DND-41 (cell line): ENCODE data around the gene SOST.

Experiments used
- ATAC-seq: fragments of 200-7000 bp; cut with Tn5 transposase; 3 replicates; pipeline ENCODE4 v1.9.1; 2021; ENCODE audit warnings: low read depth; ENCODE audit not compliant: insufficient read depth
- DNase-seq: peaks from one replicate; pipeline ENCODE4 v3.0.0-alpha.2; 2020
- H2AFZ ChIP-seq: 2 replicates; pipeline ENCODE4 v1.6.0; 2012; ENCODE audit warnings: low read depth, low read length
- H3K27ac ChIP-seq: 2 replicates; pipeline ENCODE4 v1.5.1; 2012; ENCODE audit warnings: low read length, inconsistent platforms
- H3K27me3 ChIP-seq: fragments of 200-600 bp; sonication (generic); 2 replicates; pipeline ENCODE4 v1.6.0; 2012; ENCODE audit warnings: low read length, mild to moderate bottlenecking, inconsistent platforms; ENCODE audit not compliant: insufficient read depth, poor library complexity
- H3K36me3 ChIP-seq: 2 replicates; pipeline ENCODE4 v1.5.1; 2012; ENCODE audit warnings: low read length, inconsistent platforms; ENCODE audit not compliant: insufficient read depth
- H3K4me1 ChIP-seq: 2 replicates; pipeline ENCODE4 v1.5.1; 2012; ENCODE audit warnings: mild to moderate bottlenecking, low read length; ENCODE audit not compliant: insufficient read depth
- H3K4me2 ChIP-seq: 2 replicates; pipeline ENCODE4 v1.6.0; 2012; ENCODE audit warnings: mild to moderate bottlenecking, moderate library complexity, low read length, inconsistent platforms; ENCODE audit not compliant: insufficient read depth
- H3K4me3 ChIP-seq, 2 experiments: fragments of 200-600 bp in 1 of 2; shearing (Covaris generic) in 1 of 2; 2 replicates each; pipeline ENCODE4 v1.5.1; 2012 to 2016; ENCODE audit warnings: inconsistent platforms in 2 of 2, low read length in 2 of 2, mild to moderate bottlenecking in 2 of 2, low read depth in 1 of 2, moderate library complexity in 1 of 2
- H3K79me2 ChIP-seq: 2 replicates; pipeline ENCODE4 v1.6.0; 2012; ENCODE audit warnings: low read length, inconsistent platforms; ENCODE audit not compliant: insufficient read depth
- H3K9ac ChIP-seq: 2 replicates; pipeline ENCODE4 v1.6.0; 2012; ENCODE audit warnings: low read depth, mild to moderate bottlenecking, inconsistent platforms, low read length, moderate library complexity
- H3K9me3 ChIP-seq: 2 replicates; pipeline ENCODE4 v1.5.1; 2012; ENCODE audit warnings: low read length, moderate library complexity, mild to moderate bottlenecking, inconsistent platforms; ENCODE audit not compliant: insufficient read depth, severe bottlenecking
- H4K20me1 ChIP-seq: 2 replicates; pipeline ENCODE4 v1.6.0; 2012; ENCODE audit warnings: low read length; ENCODE audit not compliant: insufficient read depth
- CTCF ChIP-seq: IDR thresholded peaks from 2 replicates; pipeline ENCODE4 v1.5.1; 2012; ENCODE audit warnings: borderline replicate concordance, low read length, moderate library complexity, mild to moderate bottlenecking; ENCODE audit not compliant: poor library complexity, severe bottlenecking; ENCODE audit errors: extremely low read depth
- EZH2 ChIP-seq: IDR thresholded peaks from 3 replicates; pipeline ENCODE4 v1.6.1; 2012; ENCODE audit warnings: borderline replicate concordance, low read depth, mild to moderate bottlenecking, moderate library complexity, low read length, inconsistent platforms; ENCODE audit not compliant: severe bottlenecking

SOST gene

GRCh38 chr17:43758086-43758485 lies 505 bp downstream of the SOST start:
- ATAC-seq (no peak), DNase-seq (no peak)
- Histone ChIP-seq H3K4me3 (no peak overlapping the region), H3K4me1 (no peaks in the 10 kb centered on the region), H3K27ac (no peak overlapping the region), H3K36me3 (no peaks in the 10 kb centered on the region), H3K79me2 (no peaks in the 10 kb centered on the region), H3K9ac (no peak overlapping the region), H4K20me1 (no peaks in the 10 kb centered on the region), H3K27me3 (peaks cover under 1% of the 10 kb centered on the region), H2AFZ (no peak overlapping the region), H3K4me2 (no peak overlapping the region), H3K9me3 (no peaks in the 10 kb centered on the region)
- no peak for TF ChIP-seq EZH2
- TF ChIP-seq CTCF: no peak

DNA sequence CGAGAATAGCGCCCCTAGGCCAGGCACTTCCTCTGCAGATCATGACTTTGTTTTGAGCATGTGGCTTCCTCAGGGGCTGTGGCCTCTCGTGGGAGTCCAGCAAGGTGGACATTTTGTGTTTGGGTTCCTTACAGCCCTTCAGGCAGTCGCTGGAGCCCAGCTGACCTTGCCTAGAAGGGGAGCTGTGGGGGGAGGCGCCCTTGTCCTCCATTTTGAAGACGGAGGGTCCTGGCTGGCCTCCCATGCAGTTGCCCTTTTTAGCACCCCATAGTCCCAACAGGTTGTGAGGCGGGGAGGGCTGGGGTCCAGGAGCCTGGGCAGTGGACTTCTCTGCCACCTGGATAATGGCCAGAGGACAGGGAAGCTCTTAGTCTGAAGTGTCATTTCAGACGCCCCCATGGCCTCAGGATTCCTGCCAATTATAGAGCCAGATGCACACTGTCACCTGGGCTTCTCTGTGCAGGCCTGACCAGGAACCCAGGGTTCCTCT lies 1.4 kb downstream of the SOST start:
- no peaks in the 10 kb centered on the region for H3K36me3 ChIP-seq
- H3K4me1 ChIP-seq: no peaks in the 10 kb centered on the region
- H4K20me1 ChIP-seq: no peaks in the 10 kb centered on the region
- no peak overlapping the region for H3K4me2 ChIP-seq
- TF ChIP-seq EZH2 (no peak), CTCF (no peak)
- H3K79me2 ChIP-seq: no peaks in the 10 kb centered on the region
- DNase-seq (no peak), ATAC-seq (no peak)
- peaks cover 5% of the 10 kb centered on the region for H3K27me3 ChIP-seq
- H3K9ac ChIP-seq: no peak overlapping the region
- no peaks in the 10 kb centered on the region for H3K9me3 ChIP-seq
- no peak overlapping the region for H3K27ac ChIP-seq
- no peak overlapping the region for H3K4me3 ChIP-seq
- no peak overlapping the region for H2AFZ ChIP-seq

DNA sequence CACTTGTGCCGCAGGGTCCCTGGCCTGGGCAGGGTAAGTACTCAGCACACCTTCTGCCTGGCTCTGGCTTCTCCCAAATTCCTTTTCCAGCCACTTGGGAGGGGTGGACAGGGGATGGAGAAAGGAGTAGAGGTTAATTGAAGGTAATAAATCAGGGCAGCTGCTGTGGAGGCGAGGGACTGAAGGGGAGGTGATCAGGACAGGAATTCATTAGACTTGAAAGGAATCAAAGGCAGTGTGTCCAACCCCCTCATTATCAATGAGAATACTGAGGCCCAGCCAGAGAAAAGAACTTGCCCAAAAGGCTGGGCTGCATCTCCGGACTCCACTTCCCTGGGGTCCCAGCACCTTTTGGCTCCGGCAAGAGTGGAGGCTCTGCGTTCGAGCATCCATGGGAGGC lies 2.4 kb downstream of the SOST start:
- H3K4me3 ChIP-seq: no peak overlapping the region
- DNase-seq: no peak
- no peaks in the 10 kb centered on the region for H4K20me1 ChIP-seq
- H3K27me3 ChIP-seq: peaks cover 10% of the 10 kb centered on the region
- H3K9ac ChIP-seq: no peak overlapping the region
- ATAC-seq: no peak
- H3K36me3 ChIP-seq: no peaks in the 10 kb centered on the region
- no peak overlapping the region for H3K4me2 ChIP-seq
- no peaks in the 10 kb centered on the region for H3K4me1 ChIP-seq
- no peaks in the 10 kb centered on the region for H3K79me2 ChIP-seq
- H3K27ac ChIP-seq: no peak overlapping the region
- no peak overlapping the region for H2AFZ ChIP-seq
- no peaks in the 10 kb centered on the region for H3K9me3 ChIP-seq
- no peak for TF ChIP-seq CTCF
- TF ChIP-seq EZH2: no peak

DNA sequence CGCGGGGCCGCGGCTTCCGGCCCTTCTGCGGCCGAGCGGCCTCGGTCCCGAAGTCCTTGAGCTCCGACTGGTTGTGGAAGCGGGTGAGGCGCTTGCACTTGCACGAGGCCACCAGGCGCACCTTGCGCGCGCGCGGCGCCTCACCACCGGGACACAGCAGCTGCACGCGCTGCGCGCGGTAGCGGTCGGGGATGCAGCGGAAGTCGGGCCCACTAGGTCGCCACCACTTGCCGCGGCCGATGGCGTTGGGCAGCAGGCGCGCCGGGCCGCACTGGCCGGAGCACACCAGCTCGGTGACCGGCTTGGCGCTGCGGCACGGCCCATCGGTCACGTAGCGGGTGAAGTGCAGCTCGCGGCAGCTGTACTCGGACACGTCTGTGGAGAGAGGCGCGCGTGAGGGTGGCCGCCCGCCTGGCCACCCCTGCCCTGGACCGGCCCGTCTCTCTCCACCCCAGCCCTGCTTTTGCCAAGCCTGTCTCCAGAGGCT lies 3.2 kb downstream of the SOST start:
- H3K9me3 ChIP-seq: no peaks in the 10 kb centered on the region
- H3K27ac ChIP-seq: no peak overlapping the region
- H3K4me1 ChIP-seq: no peaks in the 10 kb centered on the region
- no peak overlapping the region for H3K4me2 ChIP-seq
- no peaks in the 10 kb centered on the region for H4K20me1 ChIP-seq
- ATAC-seq (no peak), DNase-seq (no peak)
- H3K36me3 ChIP-seq: no peaks in the 10 kb centered on the region
- H3K79me2 ChIP-seq: no peaks in the 10 kb centered on the region
- H3K27me3 ChIP-seq: peaks cover 10% of the 10 kb centered on the region
- H3K4me3 ChIP-seq: no peak overlapping the region
- no peak overlapping the region for H2AFZ ChIP-seq
- no peak overlapping the region for H3K9ac ChIP-seq
- no peak for TF ChIP-seq EZH2
- no peak for TF ChIP-seq CTCF
